Gastroesophageal sphincter (tissue), 4 donors: ENCODE measurements around the gene XIRP2. TPM values are rescaled to one million over a fixed set of nuclear protein-coding genes. Genes with fewer than 3 reads are reported as not detected.

ENCODE experiments used
- ATAC-seq: fragments of 150-250 bp; one replicate; pipeline ENCODE4 v1.9.1; 2016; ENCODE audit warnings: mild to moderate bottlenecking, moderate library complexity
- H3K27ac ChIP-seq, 4 donors: fragments of 200-600 bp; sonication (generic) in 3 of 4; 1 replicate in 3 of 4; 2 replicates in 1 of 4; pipeline ENCODE4 v1.5.1; 2016 to 2019
- H3K27me3 ChIP-seq: fragments of 200-600 bp; sonication (generic); one replicate; pipeline ENCODE4 v1.5.1; 2019
- H3K36me3 ChIP-seq, 2 donors: fragments of 200-600 bp; sonication (generic); one replicate each; pipeline ENCODE4 v1.5.1; 2019; ENCODE audit warnings: control low read depth in 1 of 2
- H3K4me1 ChIP-seq, 3 donors: fragments of 200-600 bp; sonication (generic); 1 replicate in 2 of 3; 2 replicates in 1 of 3; pipeline ENCODE4 v1.5.1; 2016 to 2019; ENCODE audit warnings: control low read depth in 2 of 3
- H3K4me3 ChIP-seq, 2 donors: fragments of 200-600 bp; sonication (generic); one replicate each; pipeline ENCODE4 v1.5.1; 2019; ENCODE audit warnings: mild to moderate bottlenecking in 1 of 2, moderate library complexity in 1 of 2
- H3K9me3 ChIP-seq, 3 donors: fragments of 200-600 bp; sonication (generic); one replicate each; pipeline ENCODE4 v1.5.1; 2017 to 2019; ENCODE audit warnings: control low read depth in 2 of 3
- EP300 ChIP-seq: sonication (generic); formaldehyde crosslinking; IDR thresholded peaks from one replicate; pipeline ENCODE4 v1.6.1; 2017; ENCODE audit warnings: antibody characterized with exemption, mild to moderate bottlenecking
- POLR2A ChIP-seq, 2 donors: fragments of 450-650 bp; IDR thresholded peaks; one replicate each; pipeline ENCODE4 v1.6.1; 2017; ENCODE audit warnings: antibody characterized with exemption in 2 of 2, mild to moderate bottlenecking in 2 of 2, moderate library complexity in 1 of 2
- POLR2AphosphoS5 ChIP-seq: sonication (generic); formaldehyde crosslinking; IDR thresholded peaks from one replicate; pipeline ENCODE4 v1.6.1; 2017; ENCODE audit warnings: antibody characterized with exemption
- WGBS, 2 donors: methylation state at CpG; one replicate each; pipeline ENCODE4 v1.1.5; 2018; ENCODE audit warnings: low coverage in 1 of 2; 5-methylcytosine and 5-hydroxymethylcytosine counted together
- total RNA-seq, 4 donors: library from RNA; depleted of rRNA; stranded (reverse); fragments of >200 nt; gene quantifications; one replicate each; pipeline ENCODE4 v1.1.0, GENCODE V29; 2016
- TF ChIP-seq, protein P1 (sequence below), 4 experiments: fragments of 200-600 bp in 2 of 4; fragments of 450-650 bp in 2 of 4; sonication (generic) in 1 of 4; IDR thresholded peaks; one replicate each; pipeline ENCODE4 v1.5.1; 2017 to 2019; ENCODE audit warnings: antibody characterized with exemption in 4 of 4, mild to moderate bottlenecking in 2 of 4, moderate library complexity in 2 of 4

XIRP2 gene
- total RNA-seq, 4 donors from 2014 or later, result 0.19 TPM; not detected in 3

- Histone ChIP-seq H3K27me3 (no peaks in the 10 kb centered on the region), H3K9me3 (no peaks in the 10 kb centered on the region), H3K36me3 (no peaks in the 10 kb centered on the region), H3K27ac (no peak overlapping the region), H3K4me3 (no peak overlapping the region), H3K4me1 (no peaks in the 10 kb centered on the region)
- no peak for ATAC-seq
- TF ChIP-seq POLR2A (IDR thresholded peaks at IDR 0.05), result no peak
- no peak for TF ChIP-seq EP300
- TF ChIP-seq POLR2AphosphoS5, result no peak
- TF ChIP-seq, protein P1, sequence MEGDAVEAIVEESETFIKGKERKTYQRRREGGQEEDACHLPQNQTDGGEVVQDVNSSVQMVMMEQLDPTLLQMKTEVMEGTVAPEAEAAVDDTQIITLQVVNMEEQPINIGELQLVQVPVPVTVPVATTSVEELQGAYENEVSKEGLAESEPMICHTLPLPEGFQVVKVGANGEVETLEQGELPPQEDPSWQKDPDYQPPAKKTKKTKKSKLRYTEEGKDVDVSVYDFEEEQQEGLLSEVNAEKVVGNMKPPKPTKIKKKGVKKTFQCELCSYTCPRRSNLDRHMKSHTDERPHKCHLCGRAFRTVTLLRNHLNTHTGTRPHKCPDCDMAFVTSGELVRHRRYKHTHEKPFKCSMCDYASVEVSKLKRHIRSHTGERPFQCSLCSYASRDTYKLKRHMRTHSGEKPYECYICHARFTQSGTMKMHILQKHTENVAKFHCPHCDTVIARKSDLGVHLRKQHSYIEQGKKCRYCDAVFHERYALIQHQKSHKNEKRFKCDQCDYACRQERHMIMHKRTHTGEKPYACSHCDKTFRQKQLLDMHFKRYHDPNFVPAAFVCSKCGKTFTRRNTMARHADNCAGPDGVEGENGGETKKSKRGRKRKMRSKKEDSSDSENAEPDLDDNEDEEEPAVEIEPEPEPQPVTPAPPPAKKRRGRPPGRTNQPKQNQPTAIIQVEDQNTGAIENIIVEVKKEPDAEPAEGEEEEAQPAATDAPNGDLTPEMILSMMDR (IDR thresholded peaks at IDR 0.05), result no peak
- WGBS, 2 donors, result 53 to 58% methylated on average over 4 of the region's 4 CpGs
Observed at GRCh38 chr2:166958986-166959481, 70.8 kb downstream of the XIRP2 start.

DNA sequence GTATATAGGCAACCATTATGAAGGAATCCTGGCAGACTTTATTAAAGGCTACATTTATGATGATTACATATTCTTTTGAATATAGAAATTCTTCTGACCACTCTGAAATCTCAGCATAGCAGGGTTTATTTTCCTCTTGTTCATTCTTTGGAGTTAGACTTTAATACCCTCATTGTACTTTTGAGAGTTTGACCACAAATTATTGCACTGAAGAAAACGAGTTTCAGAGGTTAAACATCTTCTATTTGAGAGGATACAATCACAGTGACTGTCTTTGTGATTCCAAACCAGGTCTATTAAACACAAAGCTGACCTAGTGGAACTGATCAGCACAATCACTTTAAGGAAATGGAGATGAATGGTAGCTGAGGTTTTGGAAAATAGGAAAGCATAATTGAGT is 71.3 kb downstream of the XIRP2 start:
- H3K4me1 ChIP-seq, result no peaks in the 10 kb centered on the region
- no peak overlapping the region for H3K4me3 ChIP-seq
- TF ChIP-seq EP300 (no peak), POLR2A (IDR thresholded peaks at IDR 0.05) (no peak), POLR2AphosphoS5 (no peak)
- TF ChIP-seq, protein P1 (IDR thresholded peaks at IDR 0.05), result no peak
- no peaks in the 10 kb centered on the region for H3K27me3 ChIP-seq
- H3K9me3 ChIP-seq, result no peaks in the 10 kb centered on the region
- WGBS, 2 donors, result 71 to 86% methylated on average over 1 of the region's 1 CpG
- ATAC-seq, result no peak
- no peaks in the 10 kb centered on the region for H3K36me3 ChIP-seq
- H3K27ac ChIP-seq, result no peak overlapping the region

- ATAC-seq, result no peak
- Histone ChIP-seq H3K36me3 (no peaks in the 10 kb centered on the region), H3K4me1 (no peaks in the 10 kb centered on the region), H3K4me3 (no peak overlapping the region), H3K9me3 (no peaks in the 10 kb centered on the region), H3K27me3 (no peaks in the 10 kb centered on the region), H3K27ac (no peak overlapping the region)
- TF ChIP-seq POLR2AphosphoS5 (no peak), EP300 (no peak), POLR2A (IDR thresholded peaks at IDR 0.05) (no peak)
- TF ChIP-seq, protein P1 (IDR thresholded peaks at IDR 0.05), result no peak
- WGBS, 2 donors, result 62 to 75% methylated on average over 2 of the region's 2 CpGs
Observed at GRCh38 chr2:166960702-166961270, 72.5 kb downstream of the XIRP2 start.

- no peak for ATAC-seq
- H3K4me1 ChIP-seq, result no peaks in the 10 kb centered on the region
- no peak for TF ChIP-seq POLR2AphosphoS5
- TF ChIP-seq, protein P1 (IDR thresholded peaks at IDR 0.05), result no peak
- TF ChIP-seq EP300, result no peak
- TF ChIP-seq POLR2A (IDR thresholded peaks at IDR 0.05), result no peak
- H3K4me3 ChIP-seq, result no peak overlapping the region
- no peaks in the 10 kb centered on the region for H3K9me3 ChIP-seq
- no peaks in the 10 kb centered on the region for H3K36me3 ChIP-seq
- 86 to 90% methylated on average over 1 of the region's 1 CpG for WGBS, 2 donors
- no peaks in the 10 kb centered on the region for H3K27me3 ChIP-seq
- H3K27ac ChIP-seq, result no peak overlapping the region
Observed at GRCh38 chr2:166961933-166962332, 73.7 kb downstream of the XIRP2 start.

DNA sequence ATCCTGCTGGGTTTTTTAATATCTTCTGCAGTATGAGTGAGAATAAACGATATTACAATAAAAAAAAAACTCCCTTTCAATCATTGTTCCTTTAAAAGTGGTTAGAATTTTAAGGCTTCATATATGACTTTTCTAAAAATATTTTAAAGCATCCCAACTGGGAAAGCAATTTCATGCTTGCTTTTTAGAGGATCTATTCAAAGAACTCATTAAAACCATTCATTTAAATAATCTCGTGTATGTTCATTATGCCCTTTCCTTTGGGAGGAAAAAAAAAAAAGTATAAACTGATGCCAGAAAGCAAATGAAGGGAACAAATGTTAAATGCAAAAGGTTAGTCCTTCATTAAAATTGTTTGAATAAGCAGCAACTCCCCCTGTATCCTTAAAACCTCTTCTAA is 81.2 kb downstream of the XIRP2 start:
- 58 to 75% methylated on average over 2 of the region's 2 CpGs for WGBS, 2 donors

More for the DNA sequence above, 81.2 kb downstream of the XIRP2 start:
- no peak overlapping the region for H3K4me3 ChIP-seq
- TF ChIP-seq, protein P1 (IDR thresholded peaks at IDR 0.05), result no peak
- TF ChIP-seq POLR2AphosphoS5, result no peak
- no peaks in the 10 kb centered on the region for H3K27me3 ChIP-seq
- no peaks in the 10 kb centered on the region for H3K9me3 ChIP-seq
- no peak for ATAC-seq
- H3K4me1 ChIP-seq, result no peaks in the 10 kb centered on the region
- no peak overlapping the region for H3K27ac ChIP-seq
- H3K36me3 ChIP-seq, result no peaks in the 10 kb centered on the region
